Endothelial cell of umbilical vein (primary cell): Measurements from ENCODE around the gene MT1M. TPM values are rescaled to one million over a fixed set of nuclear protein-coding genes. Genes with fewer than 3 reads are reported as not detected.

Experiments
- BruUV-seq: library from RNA; stranded (reverse); fragments of 400-500 nt; replicated peaks from 2 replicates; lab custom pipeline; 2021; lab: Mats Ljungman, UMichigan
- CTCF ChIA-PET: fragments of 300-600, 350-600 bp; sonication (Branson Sonifier 250); formaldehyde crosslinking; loops from one replicate; lab custom pipeline; 2021; ENCODE audit warnings: antibody characterized with exemption, inconsistent platforms; lab: Charles Lee
- POLR2A ChIA-PET: fragments of 300-600, 350-600 bp; sonication (Branson Sonifier 250); formaldehyde crosslinking; loops from one replicate; lab custom pipeline; 2021; ENCODE audit warnings: antibody characterized with exemption, inconsistent platforms; lab: Charles Lee
- DNase-seq: peaks from one replicate; pipeline ENCODE4 v3.0.0-alpha.2; 2011; ENCODE audit warnings: low read depth, low spot score
- FAIRE-seq: peaks from 2 replicates; lab custom pipeline; 2011; peaks lifted over from hg19 to GRCh38; lab: Jason Lieb, UNC
- H2AFZ ChIP-seq: 2 replicates; pipeline ENCODE4 v1.6.0; 2012; ENCODE audit warnings: low read depth, low read length, control low read depth, inconsistent platforms
- H3K27ac ChIP-seq: 2 replicates; pipeline ENCODE4 v1.5.1; 2011; ENCODE audit warnings: low read depth, mild to moderate bottlenecking, control low read depth, low read length, moderate library complexity; ENCODE audit not compliant: insufficient read depth
- H3K27me3 ChIP-seq, 2 experiments: 2 replicates each; pipeline versions ENCODE4 v1.6.0 to v1.6.1; 2011; ENCODE audit warnings: low read length in 2 of 2, mixed read lengths in 1 of 2; ENCODE audit not compliant: control insufficient read depth in 2 of 2, insufficient read depth in 2 of 2
- H3K36me3 ChIP-seq, 2 experiments: 2 replicates in 1 of 2; 3 replicates in 1 of 2; pipeline ENCODE4 v1.5.1; 2011; ENCODE audit warnings: low read length in 2 of 2, mild to moderate bottlenecking in 1 of 2, moderate library complexity in 1 of 2; ENCODE audit not compliant: control insufficient read depth in 2 of 2, insufficient read depth in 2 of 2; ENCODE audit errors: extremely low read depth in 1 of 2
- H3K4me1 ChIP-seq: 3 replicates; pipeline ENCODE4 v1.5.1; 2011; ENCODE audit warnings: mild to moderate bottlenecking, low read length; ENCODE audit not compliant: control insufficient read depth, insufficient read depth; ENCODE audit errors: extremely low read depth
- H3K4me2 ChIP-seq: 2 replicates; pipeline ENCODE4 v1.6.1; 2011; ENCODE audit warnings: low read length, control low read depth, mixed read lengths; ENCODE audit not compliant: insufficient read depth
- H3K4me3 ChIP-seq, 3 experiments: fragments of 200-600 bp in 1 of 3; sonication (generic), shearing (Covaris generic) in 1 of 3; replicated peaks in 1 of 3; 2 replicates each; pipeline ENCODE4 v1.5.1; 2011 to 2016; ENCODE audit warnings: control low read depth in 3 of 3, low read length in 3 of 3, mild to moderate bottlenecking in 2 of 3, inconsistent platforms in 1 of 3, low read depth in 1 of 3, moderate library complexity in 1 of 3; ENCODE audit not compliant: insufficient read depth in 1 of 3
- H3K79me2 ChIP-seq: 2 replicates; pipeline ENCODE4 v1.6.0; 2012; ENCODE audit warnings: low read length, inconsistent platforms; ENCODE audit not compliant: control insufficient read depth, insufficient read depth
- H3K9ac ChIP-seq: replicated peaks from 2 replicates; pipeline ENCODE3; 2011; ENCODE audit warnings: low read length, control low read depth; ENCODE audit not compliant: insufficient read depth; ENCODE audit errors: extremely low read depth
- H3K9me1 ChIP-seq: replicated peaks from 3 replicates; pipeline ENCODE4 v1.6.0; 2011; ENCODE audit warnings: mild to moderate bottlenecking, low read length; ENCODE audit not compliant: control insufficient read depth, insufficient read depth; ENCODE audit errors: extremely low read depth
- H3K9me3 ChIP-seq: replicated peaks from 2 replicates; pipeline ENCODE4 v1.5.1; 2012; ENCODE audit warnings: low read length, inconsistent platforms; ENCODE audit not compliant: control insufficient read depth, insufficient read depth
- H4K20me1 ChIP-seq: replicated peaks from 2 replicates; pipeline ENCODE3; 2011; ENCODE audit warnings: mild to moderate bottlenecking, low read length; ENCODE audit not compliant: control insufficient read depth, insufficient read depth; ENCODE audit errors: extremely low read depth
- CTCF ChIP-seq, 2 donors: IDR thresholded peaks; 1 replicate in 1 of 2; 2 replicates in 1 of 2; pipeline ENCODE4 v1.5.1; 2011; ENCODE audit warnings: low read length in 2 of 2, mild to moderate bottlenecking in 2 of 2, moderate library complexity in 2 of 2, control low read depth in 1 of 2, inconsistent platforms in 1 of 2, low read depth in 1 of 2; ENCODE audit not compliant: insufficient read depth in 1 of 2; ENCODE audit errors: extremely low read depth in 1 of 2
- EZH2 ChIP-seq: IDR thresholded peaks from 2 replicates; pipeline ENCODE4 v1.6.1; 2012; ENCODE audit warnings: borderline replicate concordance, low read depth, mild to moderate bottlenecking, moderate library complexity, low read length, inconsistent platforms; ENCODE audit not compliant: severe bottlenecking
- FOS ChIP-seq: IDR thresholded peaks from 2 replicates; pipeline ENCODE4 v1.6.1; 2011; ENCODE audit warnings: mild to moderate bottlenecking, low read length, moderate library complexity, borderline replicate concordance; ENCODE audit not compliant: insufficient read depth
- GATA2 ChIP-seq: IDR thresholded peaks from 2 replicates; pipeline ENCODE4 v1.7.0; 2011; ENCODE audit warnings: low read depth, mild to moderate bottlenecking, moderate library complexity, mixed read lengths, low read length; ENCODE audit not compliant: insufficient read length, insufficient read depth
- JUN ChIP-seq: IDR thresholded peaks from 2 replicates; pipeline ENCODE4 v1.6.1; 2011; ENCODE audit warnings: borderline replicate concordance, low read depth; ENCODE audit not compliant: insufficient read length, insufficient read depth
- MAX ChIP-seq: IDR thresholded peaks from 2 replicates; pipeline ENCODE4 v1.6.1; 2011; ENCODE audit not compliant: insufficient read depth, insufficient read length
- MYC ChIP-seq: IDR thresholded peaks from one replicate; pipeline ENCODE4 v1.6.1; 2011; ENCODE audit warnings: mild to moderate bottlenecking, low read depth, low read length
- POLR2A ChIP-seq: IDR thresholded peaks from 2 replicates; pipeline ENCODE4 v1.6.1; 2012; ENCODE audit warnings: low read depth, mild to moderate bottlenecking, control low read depth, low read length
- POLR2AphosphoS5 ChIP-seq: IDR thresholded peaks from 2 replicates; pipeline ENCODE4 v1.6.1; 2012; ENCODE audit warnings: low read depth, mild to moderate bottlenecking, control low read depth, low read length, moderate library complexity; ENCODE audit not compliant: insufficient read depth
- dilution Hi-C: fragments of 300-500 bp; cut with MboI; formaldehyde crosslinking; loops from one replicate; pipeline ENCODE4 v1.15.0; 2019; ENCODE audit warnings: low sequenced_read_pairs; ENCODE audit not compliant: extremely low pct_ligation_motif_present
- intact Hi-C: fragments of 100-400 bp; cut with micrococcal nuclease; formaldehyde crosslinking; loops from one replicate; pipeline ENCODE4 v1.10.0; 2022
- polyA plus RNA-seq, 4 experiments: library from polyadenylated mRNA; depleted of rRNA in 3 of 4; stranded (reverse) in 3 of 4; unstranded in 1 of 4; fragments of >200 nt; gene quantifications; 2 replicates each; pipeline versions ENCODE4 v1.2.1 to v1.2.3, GENCODE V29; 2011 to 2012; ENCODE audit warnings: missing spikeins in 1 of 4
- total RNA-seq: library from RNA; stranded (reverse); gene quantifications from 2 replicates; pipeline ENCODE4 v1.2.3, GENCODE V29; 2021

The MT1M gene
- total and polyA plus RNA-seq, 2 donors (not counting 3 experiments of a cell fraction or from before 2014, with no cell fraction given) = 4.3 to 4.6 TPM

- Histone ChIP-seq H3K9me1 (no peaks in the 10 kb centered on the region), H3K9me3 (no peaks in the 10 kb centered on the region), H2AFZ (no peak overlapping the region), H3K79me2 (no peaks in the 10 kb centered on the region), H4K20me1 (no peaks in the 10 kb centered on the region), H3K27me3 (peaks cover 44 to 68% of the 10 kb centered on the region in 2 experiments), H3K4me1 (peaks cover 8% of the 10 kb centered on the region), H3K27ac (no peak overlapping the region), H3K4me3 (no peak overlapping the region), H3K4me2 (no peak overlapping the region), H3K9ac (no peak overlapping the region), H3K36me3 (no peaks in the 10 kb centered on the region)
- POLR2A ChIA-PET = no interaction called here
- FAIRE-seq (no peak), DNase-seq (no peak)
- dilution Hi-C loops (no loop called here), intact Hi-C loops (no loop called here)
- BruUV-seq = no TSS peak
- no peak for TF ChIP-seq FOS
- peak; percentile 34 for TF ChIP-seq EZH2
- CTCF ChIA-PET = interaction anchor here (1.2 to 1.4 kb wide), 2 partner anchors 12 to 15 kb away, joined by 3 to 6 read pairs; partner anchors contain the start of gene MT1F
These were observed 12.9 kb downstream of the MT1M start for GRCh38 chr16:56645311-56645710.

GRCh38 chr16:56645838-56646237 lies 13.4 kb downstream of the MT1M start:
- no peaks in the 10 kb centered on the region for H4K20me1 ChIP-seq
- no peak overlapping the region for H3K4me2 ChIP-seq
- no TSS peak for BruUV-seq
- H2AFZ ChIP-seq = no peak overlapping the region
- H3K4me1 ChIP-seq = peaks cover 8% of the 10 kb centered on the region
- H3K9me3 ChIP-seq = no peaks in the 10 kb centered on the region
- peaks cover 44 to 69% of the 10 kb centered on the region in 2 experiments for H3K27me3 ChIP-seq
- POLR2A ChIA-PET = no interaction called here
- intact Hi-C loops = no loop called here
- FAIRE-seq (no peak), DNase-seq (no peak)
- H3K79me2 ChIP-seq = no peaks in the 10 kb centered on the region
- no peak overlapping the region for H3K4me3 ChIP-seq
- H3K9ac ChIP-seq = no peak overlapping the region
- dilution Hi-C loops = no loop called here
- CTCF ChIA-PET = interaction anchor here (0.6 to 1.4 kb wide), 3 partner anchors 11 to 144 kb away, joined by 3 to 6 read pairs (median 3); partner anchors contain the start of gene MT1F
- no peaks in the 10 kb centered on the region for H3K36me3 ChIP-seq
- no peak overlapping the region for H3K27ac ChIP-seq
- no peaks in the 10 kb centered on the region for H3K9me1 ChIP-seq
- TF ChIP-seq JUN (no peak), POLR2AphosphoS5 (no peak), MYC (no peak), MAX (no peak), EZH2 (no peak), POLR2A (no peak), GATA2 (no peak), FOS (no peak), CTCF (IDR thresholded peaks at IDR 0.05; ENCODE audit: extremely low read depth in 1 of 2, insufficient read depth in 1 of 2, low read depth in 1 of 2, low read length in 2 of 2) (no peak)
